Right lobe of liver (tissue), 6 donors: ENCODE data around the gene ZC3H12C. TPM values are rescaled to one million over a fixed set of nuclear protein-coding genes. Genes with fewer than 3 reads are reported as not detected.

Experiments
- ATAC-seq, 4 donors: fragments of 200-7000 bp; cut with Tn5 transposase; one replicate each; pipeline ENCODE4 v1.9.1; 2020; ENCODE audit warnings: mild to moderate bottlenecking in 4 of 4, moderate library complexity in 4 of 4
- DNase-seq, 3 donors: peaks; one replicate each; pipeline ENCODE4 v3.0.0-alpha.2; 2020
- H3K27ac ChIP-seq, 3 donors: fragments of 200-600 bp; one replicate each; pipeline ENCODE4 v1.8.0; 2022
- H3K27me3 ChIP-seq, 2 donors: fragments of 200-600 bp; one replicate each; pipeline ENCODE4 v1.8.0; 2022
- H3K36me3 ChIP-seq, 4 donors: fragments of 200-600 bp; sonication (generic) in 1 of 4; one replicate each; pipeline versions ENCODE4 v1.5.1 to v1.8.0; 2017 to 2022; ENCODE audit warnings: control low read depth in 1 of 4
- H3K4me1 ChIP-seq, 4 donors: fragments of 200-600 bp; sonication (generic) in 1 of 4; one replicate each; pipeline versions ENCODE4 v1.5.1 to v1.8.0; 2017 to 2022; ENCODE audit warnings: control low read depth in 1 of 4
- H3K4me3 ChIP-seq, 3 donors: fragments of 200-600 bp; one replicate each; pipeline ENCODE4 v1.8.0; 2022
- H3K9me3 ChIP-seq, 4 donors: fragments of 200-600 bp; sonication (generic) in 1 of 4; one replicate each; pipeline versions ENCODE4 v1.5.1 to v1.8.0; 2017 to 2022; ENCODE audit warnings: control low read depth in 1 of 4
- CTCF ChIP-seq, 4 donors: fragments of 200-600 bp in 3 of 4; fragments of 450-650 bp in 1 of 4; IDR thresholded peaks; one replicate each; pipeline versions ENCODE4 v1.5.1 to v1.8.0; 2016 to 2022; ENCODE audit warnings: antibody characterized with exemption in 4 of 4, mild to moderate bottlenecking in 2 of 4
- POLR2A ChIP-seq: fragments of 450-650 bp; IDR thresholded peaks from one replicate; pipeline ENCODE4 v1.6.1; 2017; ENCODE audit warnings: antibody characterized with exemption, mild to moderate bottlenecking
- WGBS: methylation state at CpG from one replicate; pipeline ENCODE4 v1.1.6; 2018; ENCODE audit warnings: low coverage, low lambda C conversion rate; ENCODE audit not compliant: insufficient coverage; ENCODE audit errors: missing lambda C conversion rate; 5-methylcytosine and 5-hydroxymethylcytosine counted together
- intact Hi-C, 2 donors: fragments of 100-400 bp; cut with DNase I; formaldehyde crosslinking; loops; one replicate each; pipeline versions ENCODE4 v1.11.2 to v1.14.1; 2022
- total RNA-seq, 6 experiments: library from RNA; depleted of rRNA in 2 of 6; stranded (reverse); fragments of >200 nt in 2 of 6; fragmentation: NEBNext Ultra II Directional in 3 of 6; extraction: Animal tissue kit (Norgen Biotek cat#: 25700) in 3 of 6; gene quantifications; one replicate each; pipeline versions ENCODE4 v1.1.0 to v1.2.4, GENCODE V29; 2016 to 2023
- donor health status: DM: no; HTN: yes; CAD: no.
- donor health status: DM: no; HTN: no; CAD: no.
- donor health status: DM: no; HTN: no; CAD: no.
- donor health status: DM: no; HTN: yes; CAD: no.
- donor health status: DM: no; HTN: yes; CAD: no.

The ZC3H12C gene
- total RNA-seq, 6 experiments from 2014 or later = 4.0 to 7.9 (median 4.8) TPM

- no peak overlapping the region for H3K27ac ChIP-seq
- peak; percentile 79 to 95 (median 81) for ATAC-seq
- no peaks in the 10 kb centered on the region for H3K4me1 ChIP-seq
- no peak for DNase-seq
- H3K9me3 ChIP-seq = no peaks in the 10 kb centered on the region
- H3K4me3 ChIP-seq = no peak overlapping the region
- no peak for TF ChIP-seq CTCF (IDR thresholded peaks at IDR 0.05)
- H3K36me3 ChIP-seq = no peaks in the 10 kb centered on the region
- intact Hi-C loops = no loop called here
- H3K27me3 ChIP-seq = no peaks in the 10 kb centered on the region
- WGBS = 90% methylated on average over 1 of the region's 1 CpG
These were observed 14.2 kb upstream of the ZC3H12C start for GRCh38 chr11:110078923-110079544.

- ATAC-seq = no peak
- Histone ChIP-seq H3K27me3 (no peaks in the 10 kb centered on the region), H3K9me3 (no peaks in the 10 kb centered on the region), H3K4me3 (no peak overlapping the region), H3K27ac (no peak overlapping the region), H3K36me3 (no peaks in the 10 kb centered on the region), H3K4me1 (no peaks in the 10 kb centered on the region)
- intact Hi-C loops = no loop called here
- 83% methylated on average over 3 of the region's 4 CpGs for WGBS
- DNase-seq = no peak
- TF ChIP-seq POLR2A = no peak
- TF ChIP-seq CTCF (IDR thresholded peaks at IDR 0.05) = no peak
These were observed 13.5 kb upstream of the ZC3H12C start for GRCh38 chr11:110079726-110080125.

- ATAC-seq (no peak), DNase-seq (no peak)
- Histone ChIP-seq H3K27ac (no peak overlapping the region), H3K4me1 (no peaks in the 10 kb centered on the region), H3K27me3 (no peaks in the 10 kb centered on the region), H3K4me3 (no peak overlapping the region), H3K9me3 (no peaks in the 10 kb centered on the region), H3K36me3 (no peaks in the 10 kb centered on the region)
- 51% methylated on average over 6 of the region's 7 CpGs for WGBS
- intact Hi-C loops = no loop called here
- TF ChIP-seq CTCF (IDR thresholded peaks at IDR 0.05) = no peak
- TF ChIP-seq POLR2A = no peak
These were observed 11.5 kb upstream of the ZC3H12C start for GRCh38 chr11:110081462-110082376.

GRCh38 chr11:110082899-110083298 is 10.3 kb upstream of the ZC3H12C start:
- ATAC-seq (no peak), DNase-seq (no peak)
- H3K27ac ChIP-seq = no peak overlapping the region
- intact Hi-C loops = no loop called here
- no peaks in the 10 kb centered on the region for H3K9me3 ChIP-seq
- H3K4me1 ChIP-seq = no peaks in the 10 kb centered on the region
- no peak for TF ChIP-seq CTCF (IDR thresholded peaks at IDR 0.05)
- no peak for TF ChIP-seq POLR2A
- 88% methylated on average over 1 of the region's 1 CpG for WGBS
- H3K4me3 ChIP-seq = no peak overlapping the region
- H3K27me3 ChIP-seq = no peaks in the 10 kb centered on the region
- no peaks in the 10 kb centered on the region for H3K36me3 ChIP-seq
